Measurements from ENCODE around the gene SLC13A2. TPM values are rescaled to one million over a fixed set of nuclear protein-coding genes. Genes with fewer than 3 reads are reported as not detected.

Gene SLC13A2, protein sequence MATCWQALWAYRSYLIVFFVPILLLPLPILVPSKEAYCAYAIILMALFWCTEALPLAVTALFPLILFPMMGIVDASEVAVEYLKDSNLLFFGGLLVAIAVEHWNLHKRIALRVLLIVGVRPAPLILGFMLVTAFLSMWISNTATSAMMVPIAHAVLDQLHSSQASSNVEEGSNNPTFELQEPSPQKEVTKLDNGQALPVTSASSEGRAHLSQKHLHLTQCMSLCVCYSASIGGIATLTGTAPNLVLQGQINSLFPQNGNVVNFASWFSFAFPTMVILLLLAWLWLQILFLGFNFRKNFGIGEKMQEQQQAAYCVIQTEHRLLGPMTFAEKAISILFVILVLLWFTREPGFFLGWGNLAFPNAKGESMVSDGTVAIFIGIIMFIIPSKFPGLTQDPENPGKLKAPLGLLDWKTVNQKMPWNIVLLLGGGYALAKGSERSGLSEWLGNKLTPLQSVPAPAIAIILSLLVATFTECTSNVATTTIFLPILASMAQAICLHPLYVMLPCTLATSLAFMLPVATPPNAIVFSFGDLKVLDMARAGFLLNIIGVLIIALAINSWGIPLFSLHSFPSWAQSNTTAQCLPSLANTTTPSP
- 0.05 to 0.21 TPM (median 0.10 TPM) in 5 replicates for total RNA-seq (2022; extraction: Qiagen RNA extraction)

DNA sequence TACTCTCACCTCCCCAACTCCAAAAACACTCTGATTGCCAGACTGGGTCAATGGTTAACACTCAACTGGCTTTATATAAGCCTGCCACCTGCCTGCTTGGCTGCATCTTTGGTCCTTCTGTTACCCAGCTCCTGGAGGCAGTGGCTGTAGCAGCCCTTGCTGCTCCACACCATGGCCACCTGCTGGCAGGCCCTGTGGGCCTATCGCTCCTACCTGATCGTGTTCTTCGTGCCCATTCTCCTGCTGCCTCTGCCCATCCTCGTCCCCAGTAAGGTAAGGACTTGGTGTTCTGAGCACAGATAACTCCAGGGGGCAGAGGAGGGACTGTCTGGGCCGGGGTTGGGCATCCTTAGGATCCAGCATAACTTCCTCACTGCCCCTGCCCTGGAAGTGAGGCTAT, at the start of gene SLC13A2:
Gene SLC13A2 (plus strand): TSS at position 103 of the 400 bp plus-strand sequence. CDS start 69 bp downstream, at position 172.

GRCh38 chr17:28505986-28506665, 32.7 kb downstream of the SLC13A2 start, which contains the start of gene FOXN1:
FOXN1 (plus strand) TSS chr17:28506348; CDS start chr17:28523970, 17,622 bp downstream.

Other genes with a start within 250 kb of the SLC13A2 start
- 39.5 to 45.7 TPM (median 40.2 TPM) in 5 replicates for gene TMEM97, start 154.4 kb upstream of the SLC13A2 start, total RNA-seq (2022; extraction: Qiagen RNA extraction)
- gene IFT20, start 138.2 kb upstream of the SLC13A2 start, total RNA-seq (2022; extraction: Qiagen RNA extraction), result 45.8 to 57.5 TPM (median 52.2 TPM) in 5 replicates
- 41.0 to 50.2 TPM (median 46.4 TPM) in 5 replicates for gene TNFAIP1, start 137.9 kb upstream of the SLC13A2 start, total RNA-seq (2022; extraction: Qiagen RNA extraction)
- 146 to 166 TPM (median 164 TPM) in 5 replicates for gene POLDIP2, start 116.1 kb upstream of the SLC13A2 start, total RNA-seq (2022; extraction: Qiagen RNA extraction)
- gene SEBOX, start 108.4 kb upstream of the SLC13A2 start, total RNA-seq (2022; extraction: Qiagen RNA extraction), result not detected in 5 replicates
- 16.3 to 24.7 TPM (median 20.7 TPM) in 5 replicates for gene VTN, start 103.3 kb upstream of the SLC13A2 start, total RNA-seq (2022; extraction: Qiagen RNA extraction)
- gene SARM1, start 102.0 kb upstream of the SLC13A2 start, total RNA-seq (2022; extraction: Qiagen RNA extraction), result 4.4 to 6.2 TPM (median 5.6 TPM) in 5 replicates
- 15.0 to 19.0 TPM (median 17.1 TPM) in 5 replicates for gene SLC46A1, start 67.4 kb upstream of the SLC13A2 start, total RNA-seq (2022; extraction: Qiagen RNA extraction)
- gene FOXN1, start 32.7 kb downstream of the SLC13A2 start, total RNA-seq (2022; extraction: Qiagen RNA extraction), result 0.02 to 0.07 TPM (median 0.03 TPM) in 3 of 5 replicates, not detected in the others
- 22.8 to 31.0 TPM (median 29.7 TPM) in 5 replicates for gene UNC119, start 79.0 kb downstream of the SLC13A2 start, total RNA-seq (2022; extraction: Qiagen RNA extraction)
- 56.2 to 63.4 TPM (median 58.3 TPM) in 5 replicates for gene PIGS, start 97.9 kb downstream of the SLC13A2 start, total RNA-seq (2022; extraction: Qiagen RNA extraction)
- 1.3 to 2.4 TPM (median 2.0 TPM) in 5 replicates for gene ALDOC, start 103.3 kb downstream of the SLC13A2 start, total RNA-seq (2022; extraction: Qiagen RNA extraction)
- gene SPAG5, start 125.4 kb downstream of the SLC13A2 start, total RNA-seq (2022; extraction: Qiagen RNA extraction), result 62.3 to 70.8 TPM (median 69.3 TPM) in 5 replicates
- gene RSKR, start 140.5 kb downstream of the SLC13A2 start, total RNA-seq (2022; extraction: Qiagen RNA extraction), result 2.7 to 3.6 TPM (median 2.9 TPM) in 5 replicates
- gene BLTP2, start 171.5 kb downstream of the SLC13A2 start, total RNA-seq (2022; extraction: Qiagen RNA extraction), result 47.0 to 74.8 TPM (median 53.1 TPM) in 5 replicates
- gene SDF2, start 188.3 kb downstream of the SLC13A2 start, total RNA-seq (2022; extraction: Qiagen RNA extraction), result 78.3 to 83.2 TPM (median 82.4 TPM) in 5 replicates
- gene SUPT6H, start 188.6 kb downstream of the SLC13A2 start, total RNA-seq (2022; extraction: Qiagen RNA extraction), result 63.8 to 70.4 TPM (median 69.6 TPM) in 5 replicates
- gene PROCA1, start 238.2 kb downstream of the SLC13A2 start, total RNA-seq (2022; extraction: Qiagen RNA extraction), result 1.00 to 1.4 TPM (median 1.3 TPM) in 5 replicates
- 208 to 235 TPM (median 232 TPM) in 5 replicates for gene RAB34, start 244.2 kb downstream of the SLC13A2 start, total RNA-seq (2022; extraction: Qiagen RNA extraction)
- 1,734 to 2,333 TPM (median 2,200 TPM) in 5 replicates for gene RPL23A, start 246.3 kb downstream of the SLC13A2 start, total RNA-seq (2022; extraction: Qiagen RNA extraction)

Data from A549 treated with AZD2906 at 1 μM for 4 hours (cell line).